ENCODE data around the gene SLC30A2. TPM values are rescaled to one million over a fixed set of nuclear protein-coding genes. Genes with fewer than 3 reads are reported as not detected.

SLC30A2 gene
- total RNA-seq, 2 donors from 2014 or later: 44.5 to 64.6 TPM

DNA sequence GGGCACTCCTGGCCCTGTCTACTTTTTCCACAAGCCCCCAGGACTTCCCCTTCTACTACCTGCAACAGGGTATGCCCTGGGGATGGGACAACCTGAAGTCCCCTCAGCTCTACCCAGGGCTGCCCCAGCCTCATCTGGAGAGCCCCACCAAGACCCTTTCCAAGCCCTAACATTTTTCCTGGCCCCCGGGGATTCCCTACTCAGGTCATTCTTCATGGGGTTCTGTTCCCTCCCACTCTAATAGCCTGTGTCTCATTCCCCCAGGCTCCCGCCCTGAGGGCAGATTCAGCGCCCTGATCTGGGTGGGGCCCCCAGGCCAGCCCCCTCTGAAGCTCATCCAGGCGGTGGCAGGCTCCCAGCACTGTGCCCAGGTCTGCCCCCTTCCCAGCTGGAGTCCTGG is 14.7 kb downstream of the SLC30A2 start:
- Histone ChIP-seq H3K36me3 (replicated peaks in 1 of 2; ENCODE audit: insufficient read depth in 1 of 2, low read depth in 2 of 2) (no peaks in the 10 kb centered on the region), H3K27ac (no peak overlapping the region), H3K27me3 (no peaks in the 10 kb centered on the region), H3K4me1 (peaks cover 20% of the 10 kb centered on the region), H3K9me3 (no peaks in the 10 kb centered on the region), H3K4me3 (no peak overlapping the region)
- ATAC-seq (no peak), DNase-seq (no peak)
- intact Hi-C loops (cut with DNase I): no loop called here
- TF ChIP-seq CTCF (IDR thresholded peaks at IDR 0.05): no peak
- TF ChIP-seq POLR2A (IDR thresholded peaks at IDR 0.05): no peak
- WGBS, 2 donors: 78 to 93% methylated on average over 4 of the region's 4 CpGs

- no peak overlapping the region for H3K4me3 ChIP-seq
- intact Hi-C loops (cut with DNase I): no loop called here
Measured at GRCh38 chr1:26029864-26030481, 15.9 kb downstream of the SLC30A2 start.

DNA sequence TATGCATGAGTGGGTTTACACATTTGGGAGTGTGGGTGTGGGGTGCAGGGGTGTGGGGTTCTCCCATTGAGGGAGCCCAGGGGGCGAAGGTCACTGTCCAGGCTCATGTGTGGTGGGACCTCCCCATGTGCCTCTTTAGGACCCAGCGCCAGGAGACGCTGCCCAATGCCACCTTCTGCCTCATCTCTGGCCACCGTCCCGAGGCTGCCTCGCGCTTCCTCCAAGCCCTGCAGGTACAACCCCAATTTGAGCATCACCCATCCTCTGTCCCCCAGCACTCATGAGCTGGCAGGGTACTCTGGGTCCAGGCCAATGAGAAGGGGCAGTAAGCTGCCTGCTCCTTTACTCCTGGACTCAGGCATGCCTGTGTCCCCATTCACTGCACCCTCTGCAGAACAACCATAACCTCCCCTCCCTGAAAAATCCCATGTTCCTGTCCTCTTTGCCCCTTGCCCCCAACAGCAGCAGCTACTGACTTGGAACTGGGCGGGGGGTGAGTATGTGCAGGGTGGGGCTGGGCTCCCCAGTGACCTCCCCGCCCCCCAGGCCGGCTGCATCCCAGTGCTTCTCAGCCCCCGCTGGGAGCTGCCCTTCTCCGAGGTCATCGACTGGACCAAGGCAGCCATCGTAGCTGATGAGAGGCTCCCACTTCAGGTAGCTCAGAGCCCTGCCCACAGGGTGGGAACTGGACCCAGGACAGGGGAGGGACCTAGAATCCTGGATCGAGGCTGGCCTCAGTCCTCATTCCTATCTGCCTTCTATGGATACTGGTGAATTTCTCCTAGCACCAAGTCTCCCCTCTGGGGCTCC is 16.7 kb downstream of the SLC30A2 start:
- intact Hi-C loops (cut with DNase I): no loop called here
- Histone ChIP-seq H3K9me3 (no peaks in the 10 kb centered on the region), H3K4me3 (no peak overlapping the region), H3K4me1 (peaks cover 16% of the 10 kb centered on the region), H3K27me3 (no peaks in the 10 kb centered on the region), H3K27ac (no peak overlapping the region), H3K36me3 (replicated peaks in 1 of 2; ENCODE audit: insufficient read depth in 1 of 2, low read depth in 2 of 2) (no peaks in the 10 kb centered on the region)
- DNase-seq (no peak), ATAC-seq (no peak)
- WGBS, 2 donors: 72 to 75% methylated on average over 10 to 15 of the region's 15 CpGs
- no peak for TF ChIP-seq CTCF (IDR thresholded peaks at IDR 0.05)
- TF ChIP-seq POLR2A (IDR thresholded peaks at IDR 0.05): no peak

More at GRCh38 chr1:26029864-26030481, 15.9 kb downstream of the SLC30A2 start:
- TF ChIP-seq POLR2A (IDR thresholded peaks at IDR 0.05) (no peak), CTCF (IDR thresholded peaks at IDR 0.05) (no peak)
- Histone ChIP-seq H3K36me3 (replicated peaks in 1 of 2; ENCODE audit: insufficient read depth in 1 of 2, low read depth in 2 of 2) (no peaks in the 10 kb centered on the region), H3K27me3 (no peaks in the 10 kb centered on the region), H3K27ac (no peak overlapping the region), H3K4me1 (peaks cover 21% of the 10 kb centered on the region), H3K9me3 (no peaks in the 10 kb centered on the region)
- WGBS, 2 donors: 81 to 86% methylated on average over 7 of the region's 7 CpGs
- DNase-seq: no peak
- ATAC-seq: no peak

DNA sequence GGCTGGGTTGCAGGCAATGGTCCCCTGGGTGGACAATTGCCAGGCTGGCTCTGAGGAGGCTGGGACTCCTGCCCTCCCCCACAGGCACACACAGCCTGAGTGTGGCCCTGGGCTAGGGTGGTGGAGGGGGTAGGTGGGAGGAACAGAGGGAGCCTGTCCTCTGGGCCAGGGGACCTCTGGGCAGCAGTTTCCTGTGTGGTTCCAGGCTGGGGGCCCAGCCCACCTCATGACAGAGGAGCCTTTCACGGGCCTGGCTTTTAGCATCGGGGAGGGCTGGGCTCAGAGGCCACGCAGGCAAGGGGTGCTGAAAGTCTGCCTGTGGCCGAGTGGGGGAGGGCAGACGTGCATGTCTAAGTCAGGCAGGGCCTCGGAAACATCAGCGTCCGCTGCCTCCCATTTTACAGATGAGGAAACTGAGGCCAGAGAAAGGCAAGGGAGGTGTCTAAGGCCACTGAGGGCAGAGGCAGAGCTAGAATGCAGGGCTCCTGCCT is 17.4 kb downstream of the SLC30A2 start:
- 70 to 92% methylated on average over 5 to 8 of the region's 8 CpGs for WGBS, 2 donors
- Histone ChIP-seq H3K9me3 (no peaks in the 10 kb centered on the region), H3K27me3 (no peaks in the 10 kb centered on the region), H3K4me1 (peaks cover 9% of the 10 kb centered on the region), H3K36me3 (replicated peaks in 1 of 2; ENCODE audit: insufficient read depth in 1 of 2, low read depth in 2 of 2) (no peaks in the 10 kb centered on the region), H3K4me3 (no peak overlapping the region), H3K27ac (no peak overlapping the region)
- ATAC-seq: no peak
- no peak for DNase-seq
- intact Hi-C loops (cut with DNase I): no loop called here
- TF ChIP-seq POLR2A (IDR thresholded peaks at IDR 0.05): no peak
- no peak for TF ChIP-seq CTCF (IDR thresholded peaks at IDR 0.05)
